ENCODE results near the gene RASA1. TPM values are rescaled to one million over a fixed set of nuclear protein-coding genes. Genes with fewer than 3 reads are reported as not detected.

RASA1 gene
- polyA plus RNA-seq, 3 donors, result 2.1 to 20.1 (median 4.0) TPM

DNA sequence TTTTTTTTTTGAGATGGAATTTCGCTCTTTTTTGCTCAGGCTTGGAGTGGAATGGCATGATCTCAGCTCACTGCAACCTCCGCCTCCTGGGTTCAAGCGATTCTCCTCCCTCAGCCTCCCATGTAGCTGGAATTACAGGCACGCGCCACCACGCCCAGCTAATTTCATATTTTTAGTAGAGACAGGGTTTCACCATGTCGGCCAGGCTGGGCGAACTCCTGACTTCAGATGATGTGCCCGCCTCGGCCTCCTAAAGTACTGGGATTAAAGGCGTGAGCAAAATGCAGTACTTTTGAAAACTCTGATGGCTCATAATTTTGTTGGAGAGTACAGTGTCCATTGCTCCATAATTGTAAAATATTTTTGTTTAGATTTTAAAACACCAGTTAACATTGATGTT is 92.4 kb downstream of the RASA1 start:
- H3K27ac Mint-ChIP-seq, result no peak overlapping the region
- Histone ChIP-seq H3K4me2 (replicated peaks; ENCODE audit: extremely low read depth, low read length, poor library complexity, severe bottlenecking) (no peak overlapping the region), H4K20me1 (ENCODE audit: insufficient read depth, low read length) (peaks cover 23% of the 10 kb centered on the region), H3K4me1 (ENCODE audit: control insufficient read depth in 1 of 2, insufficient read depth in 2 of 2, low read length in 2 of 2) (peaks cover 12 to 19% of the 10 kb centered on the region in 2 donors), H3K79me2 (ENCODE audit: insufficient read depth, low read length) (no peaks in the 10 kb centered on the region), H3K27me3 (ENCODE audit: control insufficient read depth in 2 of 2, insufficient read depth in 2 of 2, low read length in 2 of 2) (no peaks in the 10 kb centered on the region), H3K9ac (ENCODE audit: insufficient read depth, low read length, poor library complexity, severe bottlenecking) (no peak overlapping the region), H3K27ac (ENCODE audit: low read depth in 1 of 2, low read length in 2 of 2) (no peak overlapping the region), H3K4me3 (replicated peaks in 1 of 3; ENCODE audit: low read depth in 2 of 3, low read length in 3 of 3) (no peak overlapping the region), H3K36me3 (replicated peaks in 1 of 2; ENCODE audit: control insufficient read depth in 1 of 2, insufficient read depth in 2 of 2, low read length in 2 of 2) (peaks cover 37 to 70% of the 10 kb centered on the region in 2 donors), H2AFZ (ENCODE audit: insufficient read depth, low read depth, low read length, poor library complexity, severe bottlenecking) (no peak overlapping the region), H3K9me3 (replicated peaks in 1 of 2; ENCODE audit: control insufficient read depth in 1 of 2, insufficient read depth in 1 of 2, low read length in 2 of 2) (no peaks in the 10 kb centered on the region)
- no peak for DNase-seq
- H3K4me3 Mint-ChIP-seq, result no peak overlapping the region
- no peaks in the 10 kb centered on the region for H3K27me3 Mint-ChIP-seq (ENCODE audit: low read depth in 3 of 3)
- peaks cover 16% of the 10 kb centered on the region for H3K4me1 Mint-ChIP-seq
- intact Hi-C loops (cut with micrococcal nuclease), result no loop called here
- H3K9me3 Mint-ChIP-seq, result no peaks in the 10 kb centered on the region
- TF ChIP-seq, protein P1, sequence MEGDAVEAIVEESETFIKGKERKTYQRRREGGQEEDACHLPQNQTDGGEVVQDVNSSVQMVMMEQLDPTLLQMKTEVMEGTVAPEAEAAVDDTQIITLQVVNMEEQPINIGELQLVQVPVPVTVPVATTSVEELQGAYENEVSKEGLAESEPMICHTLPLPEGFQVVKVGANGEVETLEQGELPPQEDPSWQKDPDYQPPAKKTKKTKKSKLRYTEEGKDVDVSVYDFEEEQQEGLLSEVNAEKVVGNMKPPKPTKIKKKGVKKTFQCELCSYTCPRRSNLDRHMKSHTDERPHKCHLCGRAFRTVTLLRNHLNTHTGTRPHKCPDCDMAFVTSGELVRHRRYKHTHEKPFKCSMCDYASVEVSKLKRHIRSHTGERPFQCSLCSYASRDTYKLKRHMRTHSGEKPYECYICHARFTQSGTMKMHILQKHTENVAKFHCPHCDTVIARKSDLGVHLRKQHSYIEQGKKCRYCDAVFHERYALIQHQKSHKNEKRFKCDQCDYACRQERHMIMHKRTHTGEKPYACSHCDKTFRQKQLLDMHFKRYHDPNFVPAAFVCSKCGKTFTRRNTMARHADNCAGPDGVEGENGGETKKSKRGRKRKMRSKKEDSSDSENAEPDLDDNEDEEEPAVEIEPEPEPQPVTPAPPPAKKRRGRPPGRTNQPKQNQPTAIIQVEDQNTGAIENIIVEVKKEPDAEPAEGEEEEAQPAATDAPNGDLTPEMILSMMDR (IDR thresholded peaks at IDR 0.05), result no peak
- H3K36me3 Mint-ChIP-seq, result peaks cover 39 to 49% of the 10 kb centered on the region in 2 donors
- WGBS (ENCODE audit: insufficient coverage), result 100% methylated on average over 4 of the region's 11 CpGs

DNA sequence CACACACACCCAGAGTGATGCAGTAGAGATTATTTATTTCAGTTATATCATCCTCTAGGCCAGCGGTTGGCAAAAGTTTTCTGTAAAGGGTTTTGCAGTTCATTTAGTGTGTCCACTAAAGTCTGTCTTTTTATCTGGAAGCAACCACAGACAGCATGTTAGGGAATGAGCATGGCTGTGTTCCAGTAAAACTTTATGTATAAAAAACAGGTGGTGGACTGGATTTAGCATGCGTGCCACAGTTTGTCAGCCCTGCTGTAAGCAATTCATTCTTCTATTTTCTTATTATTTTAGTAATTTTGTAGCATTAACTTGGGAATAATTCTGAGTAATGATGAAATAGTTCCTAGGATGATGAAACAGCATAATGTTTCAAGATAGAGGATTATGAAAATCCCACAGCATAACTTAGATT is 93.4 kb downstream of the RASA1 start:
- Histone ChIP-seq H3K9me3 (replicated peaks in 1 of 2; ENCODE audit: control insufficient read depth in 1 of 2, insufficient read depth in 1 of 2, low read length in 2 of 2) (no peaks in the 10 kb centered on the region), H3K4me3 (replicated peaks in 1 of 3; ENCODE audit: low read depth in 2 of 3, low read length in 3 of 3) (no peak overlapping the region), H3K27me3 (ENCODE audit: control insufficient read depth in 2 of 2, insufficient read depth in 2 of 2, low read length in 2 of 2) (no peaks in the 10 kb centered on the region), H3K4me1 (ENCODE audit: control insufficient read depth in 1 of 2, insufficient read depth in 2 of 2, low read length in 2 of 2) (peaks cover 12 to 19% of the 10 kb centered on the region in 2 donors), H3K4me2 (replicated peaks; ENCODE audit: extremely low read depth, low read length, poor library complexity, severe bottlenecking) (no peak overlapping the region), H3K79me2 (ENCODE audit: insufficient read depth, low read length) (no peaks in the 10 kb centered on the region), H3K27ac (ENCODE audit: low read depth in 1 of 2, low read length in 2 of 2) (peak overlapping the region in 1 of 2 donors; percentile 24), H3K36me3 (replicated peaks in 1 of 2; ENCODE audit: control insufficient read depth in 1 of 2, insufficient read depth in 2 of 2, low read length in 2 of 2) (peaks cover 41 to 70% of the 10 kb centered on the region in 2 donors), H3K9ac (ENCODE audit: insufficient read depth, low read length, poor library complexity, severe bottlenecking) (peak overlapping the region; percentile 17), H2AFZ (ENCODE audit: insufficient read depth, low read depth, low read length, poor library complexity, severe bottlenecking) (no peak overlapping the region), H4K20me1 (ENCODE audit: insufficient read depth, low read length) (peaks cover 23% of the 10 kb centered on the region)
- TF ChIP-seq, protein P1 (IDR thresholded peaks at IDR 0.05), result no peak
- no peaks in the 10 kb centered on the region for H3K9me3 Mint-ChIP-seq
- no peak overlapping the region for H3K4me3 Mint-ChIP-seq
- no peak for DNase-seq
- intact Hi-C loops (cut with micrococcal nuclease), result no loop called here
- no peaks in the 10 kb centered on the region for H3K27me3 Mint-ChIP-seq (ENCODE audit: low read depth in 3 of 3)
- H3K4me1 Mint-ChIP-seq, result peaks cover 16% of the 10 kb centered on the region
- peak overlapping the region in 1 of 7 donors; percentile 20 for H3K27ac Mint-ChIP-seq
- WGBS (ENCODE audit: insufficient coverage), result no CpG with 5 or more reads among the region's 2 CpGs
- peaks cover 33 to 44% of the 10 kb centered on the region in 2 donors for H3K36me3 Mint-ChIP-seq
